Measurements from ENCODE around the gene VASN.
"Not testable (repeated sequence)": the region's sequence is repeated elsewhere in the genome, so short reads cannot be mapped to it uniquely, and the experiment has no call there.

VASN gene

DNA sequence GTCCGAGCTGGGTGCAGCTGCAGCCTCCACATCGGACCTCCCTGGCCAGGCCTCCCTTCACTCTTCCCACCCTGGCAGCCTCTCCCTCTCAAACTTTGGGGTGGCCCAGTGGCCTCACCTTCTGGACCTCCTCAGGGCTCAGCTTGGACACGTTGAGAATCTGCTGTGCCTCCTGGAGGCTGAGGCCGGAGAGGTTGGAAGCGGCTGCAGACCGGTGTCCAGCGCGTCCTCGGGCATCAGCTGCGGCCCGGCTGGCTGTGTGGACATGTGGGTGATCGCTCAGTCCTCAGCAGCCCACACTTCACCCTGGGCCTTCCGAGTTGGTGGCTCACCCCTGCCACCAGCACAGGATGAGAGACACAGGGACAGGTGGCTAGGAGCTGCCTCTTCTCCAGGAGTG lies 30.4 kb upstream of the VASN start:
- ATAC-seq (ENCODE audit: insufficient read depth, low read depth) (no peak), DNase-seq (no peak)
- H3K36me3 ChIP-seq (ENCODE audit: insufficient read depth, low read length): peaks cover 42% of the 10 kb centered on the region
- no peaks in the 10 kb centered on the region for H3K9me3 ChIP-seq (ENCODE audit: insufficient read depth, low read length, severe bottlenecking)
- H2AFZ ChIP-seq (ENCODE audit: low read depth, low read length): no peak overlapping the region
- H3K9ac ChIP-seq (ENCODE audit: low read depth, low read length): no peak overlapping the region
- H4K20me1 ChIP-seq (ENCODE audit: insufficient read depth, low read length): peaks cover 61% of the 10 kb centered on the region
- H3K27ac ChIP-seq (ENCODE audit: low read length): no peak overlapping the region
- H3K79me2 ChIP-seq (ENCODE audit: insufficient read depth, low read length): peaks cover 37% of the 10 kb centered on the region
- TF ChIP-seq CTCF (IDR thresholded peaks at IDR 0.05; ENCODE audit: borderline replicate concordance, extremely low read depth, low read length, poor library complexity, severe bottlenecking) (no peak), EZH2 (IDR thresholded peaks at IDR 0.05; ENCODE audit: borderline replicate concordance, low read depth, low read length, severe bottlenecking) (no peak)
- no peaks in the 10 kb centered on the region for H3K27me3 ChIP-seq (ENCODE audit: insufficient read depth, low read length, poor library complexity)
- H3K4me3 ChIP-seq (ENCODE audit: low read depth in 1 of 2, low read length in 2 of 2): no peak overlapping the region
- H3K4me2 ChIP-seq (ENCODE audit: insufficient read depth, low read length): no peak overlapping the region
- no peaks in the 10 kb centered on the region for H3K4me1 ChIP-seq (ENCODE audit: insufficient read depth, low read length)

- DNase-seq: no peak
- Histone ChIP-seq H3K79me2 (ENCODE audit: insufficient read depth, low read length) (peaks cover 55% of the 10 kb centered on the region), H3K9ac (ENCODE audit: low read depth, low read length) (no peak overlapping the region), H3K36me3 (ENCODE audit: insufficient read depth, low read length) (peaks cover 54% of the 10 kb centered on the region), H3K27me3 (ENCODE audit: insufficient read depth, low read length, poor library complexity) (no peaks in the 10 kb centered on the region), H4K20me1 (ENCODE audit: insufficient read depth, low read length) (peaks cover 73% of the 10 kb centered on the region), H2AFZ (ENCODE audit: low read depth, low read length) (no peak overlapping the region), H3K4me1 (ENCODE audit: insufficient read depth, low read length) (peaks cover 7% of the 10 kb centered on the region; the same call in 1 of the 2 replicates), H3K9me3 (ENCODE audit: insufficient read depth, low read length, severe bottlenecking) (no peaks in the 10 kb centered on the region), H3K4me3 (ENCODE audit: low read depth in 1 of 2, low read length in 2 of 2) (no peak overlapping the region), H3K27ac (ENCODE audit: low read length) (no peak overlapping the region), H3K4me2 (ENCODE audit: insufficient read depth, low read length) (no peak overlapping the region)
- ATAC-seq (ENCODE audit: insufficient read depth, low read depth): no peak
- TF ChIP-seq CTCF (IDR thresholded peaks at IDR 0.05; ENCODE audit: borderline replicate concordance, extremely low read depth, low read length, poor library complexity, severe bottlenecking) (no peak), EZH2 (IDR thresholded peaks at IDR 0.05; ENCODE audit: borderline replicate concordance, low read depth, low read length, severe bottlenecking) (no peak)
Measured at GRCh38 chr16:4342866-4343744, 28.5 kb upstream of the VASN start.

DNA sequence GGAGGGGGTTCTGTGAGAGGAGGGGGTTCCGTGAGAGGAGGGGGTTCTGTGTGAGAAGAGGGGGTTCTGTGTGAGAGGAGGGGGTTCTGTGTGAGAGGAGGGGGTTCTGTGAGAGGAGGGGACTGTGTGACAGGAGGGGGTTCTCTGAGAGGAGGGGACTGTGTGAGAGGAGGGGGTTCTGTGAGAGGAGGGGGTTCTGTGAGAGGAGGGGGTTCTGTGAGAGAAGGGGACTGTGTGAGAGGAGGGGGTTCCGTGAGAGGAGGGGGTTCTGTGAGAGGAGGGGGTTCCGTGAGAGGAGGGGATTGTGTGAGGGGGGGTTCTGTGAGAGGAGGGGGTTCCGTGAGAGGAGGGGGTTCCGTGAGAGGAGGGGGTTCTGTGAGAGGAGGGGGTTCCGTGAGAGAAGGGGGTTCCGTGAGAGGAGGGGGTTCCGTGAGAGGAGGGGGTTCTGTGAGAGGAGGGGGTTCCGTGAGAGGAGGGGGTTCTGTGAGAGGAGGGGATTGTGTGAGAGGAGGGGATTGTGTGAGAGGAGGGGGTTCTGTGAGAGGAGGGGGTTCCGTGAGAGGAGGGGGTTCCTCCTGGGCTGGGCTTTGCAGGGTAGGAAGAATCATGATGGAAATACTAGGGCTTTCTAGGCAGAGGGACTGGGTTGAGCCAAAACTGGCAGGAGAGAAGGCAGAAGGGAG lies 27.2 kb upstream of the VASN start:
- not testable (repeated sequence) for H3K27ac ChIP-seq (ENCODE audit: low read length); H3K9me3 ChIP-seq (ENCODE audit: insufficient read depth, low read length, severe bottlenecking); H2AFZ ChIP-seq (ENCODE audit: low read depth, low read length); H3K9ac ChIP-seq (ENCODE audit: low read depth, low read length); DNase-seq; H3K4me3 ChIP-seq (ENCODE audit: low read depth in 1 of 2, low read length in 2 of 2); ATAC-seq (ENCODE audit: insufficient read depth, low read depth); H3K27me3 ChIP-seq (ENCODE audit: insufficient read depth, low read length, poor library complexity); H3K4me2 ChIP-seq (ENCODE audit: insufficient read depth, low read length)
- Histone ChIP-seq H3K36me3 (ENCODE audit: insufficient read depth, low read length) (peaks cover 49% of the 10 kb centered on the region), H3K4me1 (ENCODE audit: insufficient read depth, low read length) (peaks cover 11% of the 10 kb centered on the region), H3K79me2 (ENCODE audit: insufficient read depth, low read length) (peaks cover 68% of the 10 kb centered on the region), H4K20me1 (ENCODE audit: insufficient read depth, low read length) (peaks cover 69% of the 10 kb centered on the region)

All from DND-41 (cell line).